SK-N-SH treated with all-trans-retinoic acid at 6 μM for 48 hours (cell line): Measurements from ENCODE around the gene CNTFR.

Experiments used
- ARNTL ChIP-seq: fragments of 450-650 bp; formaldehyde crosslinking; IDR thresholded peaks from 2 replicates; pipeline ENCODE4 v1.5.0; 2020; ENCODE audit warnings: low read depth, mild to moderate bottlenecking, moderate library complexity, borderline replicate concordance
- CSDC2 ChIP-seq: fragments of 250-450 bp; sonication (Bioruptor Pico); IDR thresholded peaks from 2 replicates; pipeline ENCODE4 v1.5.0; 2020; ENCODE audit warnings: mild to moderate bottlenecking, moderate library complexity
- OSR1 ChIP-seq: fragments of 250-450 bp; sonication (Bioruptor Pico); IDR thresholded peaks from 2 replicates; pipeline ENCODE4 v1.8.0; 2022; ENCODE audit warnings: moderate library complexity, mild to moderate bottlenecking, inconsistent platforms
- PPARA ChIP-seq: fragments of 250-450 bp; sonication (Bioruptor Pico); IDR thresholded peaks from 2 replicates; pipeline ENCODE4 v1.5.0; 2020; ENCODE audit warnings: mild to moderate bottlenecking, borderline replicate concordance
- RARB ChIP-seq: fragments of 250-450 bp; sonication (Bioruptor Pico); IDR thresholded peaks from 2 replicates; pipeline ENCODE4 v1.8.0; 2021; ENCODE audit warnings: mild to moderate bottlenecking, moderate library complexity
- SNAI2 ChIP-seq: fragments of 250-450 bp; sonication (Bioruptor Pico); IDR thresholded peaks from 2 replicates; pipeline ENCODE4 v1.5.0; 2020; ENCODE audit warnings: mild to moderate bottlenecking, moderate library complexity
- TCF4 ChIP-seq: fragments of 250-450 bp; sonication (Bioruptor Pico); IDR thresholded peaks from 2 replicates; pipeline ENCODE4 v1.8.0; 2021; ENCODE audit warnings: mild to moderate bottlenecking, moderate library complexity, borderline replicate concordance
- TOX ChIP-seq: fragments of 250-450 bp; sonication (Bioruptor Pico); IDR thresholded peaks from 2 replicates; pipeline ENCODE4 v1.8.0; 2021; ENCODE audit warnings: mild to moderate bottlenecking, moderate library complexity, borderline replicate concordance
- ZC3H10 ChIP-seq: fragments of 250-450 bp; sonication (Bioruptor Pico); IDR thresholded peaks from 2 replicates; pipeline ENCODE4 v1.5.1; 2021; ENCODE audit warnings: mild to moderate bottlenecking, moderate library complexity
- ZNF70 ChIP-seq: fragments of 450-650 bp; formaldehyde crosslinking; IDR thresholded peaks from 2 replicates; pipeline ENCODE4 v1.5.0; 2020; ENCODE audit warnings: mild to moderate bottlenecking, moderate library complexity
- ZNF8 ChIP-seq: fragments of 450-650 bp; formaldehyde crosslinking; IDR thresholded peaks from 2 replicates; pipeline ENCODE4 v1.5.0; 2020; ENCODE audit warnings: mild to moderate bottlenecking, moderate library complexity
- TF ChIP-seq, protein P1 (sequence below): fragments of 250-450 bp; sonication (Bioruptor Pico); IDR thresholded peaks from 2 replicates; pipeline ENCODE4 v1.5.1; 2020; ENCODE audit warnings: low read depth, mild to moderate bottlenecking, moderate library complexity
- TF ChIP-seq, protein P2 (sequence below): fragments of 250-450 bp; sonication (Bioruptor Pico); IDR thresholded peaks from 2 replicates; pipeline ENCODE4 v1.8.0; 2020; ENCODE audit warnings: mild to moderate bottlenecking, moderate library complexity, borderline replicate concordance
- TF ChIP-seq, protein P3 (sequence below): fragments of 250-450 bp; sonication (Bioruptor Pico); IDR thresholded peaks from 2 replicates; pipeline ENCODE4 v1.5.0; 2020; ENCODE audit warnings: mild to moderate bottlenecking, moderate library complexity

DNA sequence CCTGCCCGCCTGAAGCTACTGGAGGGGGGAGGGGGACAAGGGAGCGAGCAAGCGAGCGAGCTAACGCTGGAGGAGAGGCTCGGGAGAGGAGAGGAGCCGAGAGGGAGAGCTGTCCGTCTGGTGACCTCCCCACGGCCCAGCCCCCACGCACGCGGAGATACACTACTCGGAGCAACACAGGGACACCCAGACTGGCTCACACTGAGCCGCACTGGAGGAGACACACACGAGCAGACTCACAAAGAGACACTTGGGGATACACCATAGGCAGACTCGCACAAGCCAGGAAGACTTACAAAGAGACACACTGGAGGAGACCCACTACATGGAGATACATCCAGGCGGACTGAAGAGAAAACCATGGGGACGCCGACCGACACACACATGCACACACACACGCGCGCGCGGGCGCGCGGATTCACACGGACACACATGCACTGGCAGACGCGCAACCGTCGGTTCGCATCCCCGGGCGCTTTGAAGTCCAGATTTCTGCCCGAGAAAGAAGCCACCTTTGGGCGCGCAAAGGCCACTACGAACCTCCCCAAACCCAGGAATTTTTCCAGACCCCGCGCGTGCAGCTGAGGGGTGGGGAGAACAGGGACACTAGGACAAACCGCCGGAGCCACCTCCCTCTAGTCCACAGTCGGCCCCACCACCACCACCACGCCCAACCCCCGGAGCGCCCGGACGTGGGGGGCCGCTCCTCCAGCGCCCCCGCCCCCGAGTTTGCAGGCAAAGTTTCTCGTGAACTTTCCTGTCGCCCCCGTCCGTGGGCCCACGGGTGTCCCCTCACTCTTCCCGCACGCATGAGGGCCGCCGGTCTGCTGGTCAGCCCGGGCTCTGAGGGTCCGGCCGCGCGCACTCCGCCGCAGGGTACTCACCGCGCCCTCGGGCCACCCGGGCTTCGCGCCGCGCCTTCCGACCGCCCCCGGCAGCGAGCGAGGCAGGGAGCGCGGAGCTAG, 571 bp downstream of the CNTFR start:
- no peak for TF ChIP-seq ZNF70 (CRISPR knock-in tag)
- no peak for TF ChIP-seq ZC3H10
- no peak for TF ChIP-seq TCF4
- TF ChIP-seq, protein P1, sequence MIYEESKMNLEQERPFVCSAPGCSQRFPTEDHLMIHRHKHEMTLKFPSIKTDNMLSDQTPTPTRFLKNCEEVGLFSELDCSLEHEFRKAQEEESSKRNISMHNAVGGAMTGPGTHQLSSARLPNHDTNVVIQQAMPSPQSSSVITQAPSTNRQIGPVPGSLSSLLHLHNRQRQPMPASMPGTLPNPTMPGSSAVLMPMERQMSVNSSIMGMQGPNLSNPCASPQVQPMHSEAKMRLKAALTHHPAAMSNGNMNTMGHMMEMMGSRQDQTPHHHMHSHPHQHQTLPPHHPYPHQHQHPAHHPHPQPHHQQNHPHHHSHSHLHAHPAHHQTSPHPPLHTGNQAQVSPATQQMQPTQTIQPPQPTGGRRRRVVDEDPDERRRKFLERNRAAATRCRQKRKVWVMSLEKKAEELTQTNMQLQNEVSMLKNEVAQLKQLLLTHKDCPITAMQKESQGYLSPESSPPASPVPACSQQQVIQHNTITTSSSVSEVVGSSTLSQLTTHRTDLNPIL: no peak
- TF ChIP-seq OSR1 (CRISPR knock-in tag): no peak
- TF ChIP-seq TOX (CRISPR knock-in tag): no peak
- TF ChIP-seq SNAI2 (CRISPR knock-in tag): no peak
- no peak for TF ChIP-seq RARB (CRISPR knock-in tag)
- TF ChIP-seq ARNTL (CRISPR knock-in tag): no peak
- TF ChIP-seq, protein P2, sequence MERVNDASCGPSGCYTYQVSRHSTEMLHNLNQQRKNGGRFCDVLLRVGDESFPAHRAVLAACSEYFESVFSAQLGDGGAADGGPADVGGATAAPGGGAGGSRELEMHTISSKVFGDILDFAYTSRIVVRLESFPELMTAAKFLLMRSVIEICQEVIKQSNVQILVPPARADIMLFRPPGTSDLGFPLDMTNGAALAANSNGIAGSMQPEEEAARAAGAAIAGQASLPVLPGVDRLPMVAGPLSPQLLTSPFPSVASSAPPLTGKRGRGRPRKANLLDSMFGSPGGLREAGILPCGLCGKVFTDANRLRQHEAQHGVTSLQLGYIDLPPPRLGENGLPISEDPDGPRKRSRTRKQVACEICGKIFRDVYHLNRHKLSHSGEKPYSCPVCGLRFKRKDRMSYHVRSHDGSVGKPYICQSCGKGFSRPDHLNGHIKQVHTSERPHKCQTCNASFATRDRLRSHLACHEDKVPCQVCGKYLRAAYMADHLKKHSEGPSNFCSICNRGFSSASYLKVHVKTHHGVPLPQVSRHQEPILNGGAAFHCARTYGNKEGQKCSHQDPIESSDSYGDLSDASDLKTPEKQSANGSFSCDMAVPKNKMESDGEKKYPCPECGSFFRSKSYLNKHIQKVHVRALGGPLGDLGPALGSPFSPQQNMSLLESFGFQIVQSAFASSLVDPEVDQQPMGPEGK (CRISPR knock-in tag): no peak
- TF ChIP-seq PPARA (CRISPR knock-in tag): no peak
- TF ChIP-seq, protein P3, sequence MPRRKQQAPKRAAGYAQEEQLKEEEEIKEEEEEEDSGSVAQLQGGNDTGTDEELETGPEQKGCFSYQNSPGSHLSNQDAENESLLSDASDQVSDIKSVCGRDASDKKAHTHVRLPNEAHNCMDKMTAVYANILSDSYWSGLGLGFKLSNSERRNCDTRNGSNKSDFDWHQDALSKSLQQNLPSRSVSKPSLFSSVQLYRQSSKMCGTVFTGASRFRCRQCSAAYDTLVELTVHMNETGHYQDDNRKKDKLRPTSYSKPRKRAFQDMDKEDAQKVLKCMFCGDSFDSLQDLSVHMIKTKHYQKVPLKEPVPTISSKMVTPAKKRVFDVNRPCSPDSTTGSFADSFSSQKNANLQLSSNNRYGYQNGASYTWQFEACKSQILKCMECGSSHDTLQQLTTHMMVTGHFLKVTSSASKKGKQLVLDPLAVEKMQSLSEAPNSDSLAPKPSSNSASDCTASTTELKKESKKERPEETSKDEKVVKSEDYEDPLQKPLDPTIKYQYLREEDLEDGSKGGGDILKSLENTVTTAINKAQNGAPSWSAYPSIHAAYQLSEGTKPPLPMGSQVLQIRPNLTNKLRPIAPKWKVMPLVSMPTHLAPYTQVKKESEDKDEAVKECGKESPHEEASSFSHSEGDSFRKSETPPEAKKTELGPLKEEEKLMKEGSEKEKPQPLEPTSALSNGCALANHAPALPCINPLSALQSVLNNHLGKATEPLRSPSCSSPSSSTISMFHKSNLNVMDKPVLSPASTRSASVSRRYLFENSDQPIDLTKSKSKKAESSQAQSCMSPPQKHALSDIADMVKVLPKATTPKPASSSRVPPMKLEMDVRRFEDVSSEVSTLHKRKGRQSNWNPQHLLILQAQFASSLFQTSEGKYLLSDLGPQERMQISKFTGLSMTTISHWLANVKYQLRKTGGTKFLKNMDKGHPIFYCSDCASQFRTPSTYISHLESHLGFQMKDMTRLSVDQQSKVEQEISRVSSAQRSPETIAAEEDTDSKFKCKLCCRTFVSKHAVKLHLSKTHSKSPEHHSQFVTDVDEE (CRISPR knock-in tag): no peak
- no peak for TF ChIP-seq ZNF8 (CRISPR knock-in tag)
- TF ChIP-seq CSDC2 (CRISPR knock-in tag): no peak
